ENCODE data around the gene DNASE1L3. TPM values are rescaled to one million over a fixed set of nuclear protein-coding genes. Genes with fewer than 3 reads are reported as not detected.
A peak's percentile ranks its signal among the peaks of the same experiment; 100 is the strongest.

The DNASE1L3 gene
- total and polyA plus RNA-seq, 2 of the 13 experiments (the other 11 are each of a cell fraction or from before 2014, with no cell fraction given) = 0.86 to 1.7 TPM

DNA sequence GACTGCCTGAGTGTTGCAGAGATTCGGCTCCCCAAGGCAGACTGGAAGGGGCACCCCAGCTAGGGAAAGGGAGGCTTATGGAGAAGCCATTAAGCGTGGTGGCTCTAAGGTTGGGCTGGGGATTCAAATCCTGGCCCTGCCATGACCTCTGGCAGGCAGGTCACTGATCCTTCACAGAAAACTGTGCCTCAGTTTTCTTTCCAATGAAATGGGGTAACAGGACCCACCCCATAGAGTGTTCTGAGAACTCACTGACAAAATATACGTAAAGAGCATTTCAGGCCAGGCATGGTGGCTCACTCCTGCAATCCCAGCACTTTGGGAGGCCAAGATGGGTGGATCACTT, 34.6 kb downstream of the DNASE1L3 start (continued):
- TF ChIP-seq, protein P1, sequence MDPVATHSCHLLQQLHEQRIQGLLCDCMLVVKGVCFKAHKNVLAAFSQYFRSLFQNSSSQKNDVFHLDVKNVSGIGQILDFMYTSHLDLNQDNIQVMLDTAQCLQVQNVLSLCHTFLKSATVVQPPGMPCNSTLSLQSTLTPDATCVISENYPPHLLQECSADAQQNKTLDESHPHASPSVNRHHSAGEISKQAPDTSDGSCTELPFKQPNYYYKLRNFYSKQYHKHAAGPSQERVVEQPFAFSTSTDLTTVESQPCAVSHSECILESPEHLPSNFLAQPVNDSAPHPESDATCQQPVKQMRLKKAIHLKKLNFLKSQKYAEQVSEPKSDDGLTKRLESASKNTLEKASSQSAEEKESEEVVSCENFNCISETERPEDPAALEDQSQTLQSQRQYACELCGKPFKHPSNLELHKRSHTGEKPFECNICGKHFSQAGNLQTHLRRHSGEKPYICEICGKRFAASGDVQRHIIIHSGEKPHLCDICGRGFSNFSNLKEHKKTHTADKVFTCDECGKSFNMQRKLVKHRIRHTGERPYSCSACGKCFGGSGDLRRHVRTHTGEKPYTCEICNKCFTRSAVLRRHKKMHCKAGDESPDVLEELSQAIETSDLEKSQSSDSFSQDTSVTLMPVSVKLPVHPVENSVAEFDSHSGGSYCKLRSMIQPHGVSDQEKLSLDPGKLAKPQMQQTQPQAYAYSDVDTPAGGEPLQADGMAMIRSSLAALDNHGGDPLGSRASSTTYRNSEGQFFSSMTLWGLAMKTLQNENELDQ (CRISPR knock-in tag; IDR thresholded peaks at IDR 0.05; ENCODE audit: borderline replicate concordance) = no peak
- TF ChIP-seq, protein P2, sequence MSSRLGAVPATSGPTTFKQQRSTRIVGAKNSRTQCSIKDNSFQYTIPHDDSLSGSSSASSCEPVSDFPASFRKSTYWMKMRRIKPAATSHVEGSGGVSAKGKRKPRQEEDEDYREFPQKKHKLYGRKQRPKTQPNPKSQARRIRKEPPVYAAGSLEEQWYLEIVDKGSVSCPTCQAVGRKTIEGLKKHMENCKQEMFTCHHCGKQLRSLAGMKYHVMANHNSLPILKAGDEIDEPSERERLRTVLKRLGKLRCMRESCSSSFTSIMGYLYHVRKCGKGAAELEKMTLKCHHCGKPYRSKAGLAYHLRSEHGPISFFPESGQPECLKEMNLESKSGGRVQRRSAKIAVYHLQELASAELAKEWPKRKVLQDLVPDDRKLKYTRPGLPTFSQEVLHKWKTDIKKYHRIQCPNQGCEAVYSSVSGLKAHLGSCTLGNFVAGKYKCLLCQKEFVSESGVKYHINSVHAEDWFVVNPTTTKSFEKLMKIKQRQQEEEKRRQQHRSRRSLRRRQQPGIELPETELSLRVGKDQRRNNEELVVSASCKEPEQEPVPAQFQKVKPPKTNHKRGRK (CRISPR knock-in tag; IDR thresholded peaks at IDR 0.05) = no peak
- TF ChIP-seq ZIK1 (CRISPR knock-in tag; IDR thresholded peaks at IDR 0.05; ENCODE audit: borderline replicate concordance, low read depth) (no peak), ESRRA (CRISPR knock-in tag; IDR thresholded peaks at IDR 0.05; ENCODE audit: low read depth) (no peak), JUND (CRISPR knock-in tag; IDR thresholded peaks at IDR 0.05) (no peak), ZNF446 (CRISPR knock-in tag; IDR thresholded peaks at IDR 0.05) (no peak), MEIS1 (CRISPR knock-in tag; IDR thresholded peaks at IDR 0.05; ENCODE audit: borderline replicate concordance) (no peak), ZNF264 (CRISPR knock-in tag; IDR thresholded peaks at IDR 0.05) (no peak), KDM1A (CRISPR knock-in tag; IDR thresholded peaks at IDR 0.05) (peak; percentile 53; the same call in 1 of the 2 replicates), ZSCAN12 (CRISPR knock-in tag; IDR thresholded peaks at IDR 0.05) (no peak), MIER3 (CRISPR knock-in tag; IDR thresholded peaks at IDR 0.05; ENCODE audit: borderline replicate concordance) (no peak), TMF1 (CRISPR knock-in tag; IDR thresholded peaks at IDR 0.05; ENCODE audit: low read depth) (no peak), RCOR2 (CRISPR knock-in tag; IDR thresholded peaks at IDR 0.05) (0 out of 2 replicates have a peak, but pooled peaks have one; percentile 68), FOXJ3 (CRISPR knock-in tag; IDR thresholded peaks at IDR 0.05; ENCODE audit: borderline replicate concordance) (no peak), NFKB2 (CRISPR knock-in tag; IDR thresholded peaks at IDR 0.05; ENCODE audit: borderline replicate concordance) (no peak), ZBTB21 (CRISPR knock-in tag; IDR thresholded peaks at IDR 0.05) (no peak), ZNF354B (CRISPR knock-in tag; IDR thresholded peaks at IDR 0.05) (no peak)
- TF ChIP-seq, protein P3, sequence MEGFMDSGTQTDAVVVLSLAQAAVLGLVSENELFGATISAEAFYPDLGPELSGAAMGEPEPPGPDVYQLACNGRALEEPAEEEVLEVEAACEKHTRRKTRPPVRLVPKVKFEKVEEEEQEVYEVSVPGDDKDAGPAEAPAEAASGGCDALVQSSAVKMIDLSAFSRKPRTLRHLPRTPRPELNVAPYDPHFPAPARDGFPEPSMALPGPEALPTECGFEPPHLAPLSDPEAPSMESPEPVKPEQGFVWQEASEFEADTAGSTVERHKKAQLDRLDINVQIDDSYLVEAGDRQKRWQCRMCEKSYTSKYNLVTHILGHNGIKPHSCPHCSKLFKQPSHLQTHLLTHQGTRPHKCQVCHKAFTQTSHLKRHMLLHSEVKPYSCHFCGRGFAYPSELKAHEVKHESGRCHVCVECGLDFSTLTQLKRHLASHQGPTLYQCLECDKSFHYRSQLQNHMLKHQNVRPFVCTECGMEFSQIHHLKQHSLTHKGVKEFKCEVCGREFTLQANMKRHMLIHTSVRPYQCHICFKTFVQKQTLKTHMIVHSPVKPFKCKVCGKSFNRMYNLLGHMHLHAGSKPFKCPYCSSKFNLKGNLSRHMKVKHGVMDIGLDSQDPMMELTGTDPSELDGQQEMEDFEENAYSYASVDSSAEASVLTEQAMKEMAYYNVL (CRISPR knock-in tag; IDR thresholded peaks at IDR 0.05; ENCODE audit: borderline replicate concordance) = no peak
- TF ChIP-seq, protein P4, sequence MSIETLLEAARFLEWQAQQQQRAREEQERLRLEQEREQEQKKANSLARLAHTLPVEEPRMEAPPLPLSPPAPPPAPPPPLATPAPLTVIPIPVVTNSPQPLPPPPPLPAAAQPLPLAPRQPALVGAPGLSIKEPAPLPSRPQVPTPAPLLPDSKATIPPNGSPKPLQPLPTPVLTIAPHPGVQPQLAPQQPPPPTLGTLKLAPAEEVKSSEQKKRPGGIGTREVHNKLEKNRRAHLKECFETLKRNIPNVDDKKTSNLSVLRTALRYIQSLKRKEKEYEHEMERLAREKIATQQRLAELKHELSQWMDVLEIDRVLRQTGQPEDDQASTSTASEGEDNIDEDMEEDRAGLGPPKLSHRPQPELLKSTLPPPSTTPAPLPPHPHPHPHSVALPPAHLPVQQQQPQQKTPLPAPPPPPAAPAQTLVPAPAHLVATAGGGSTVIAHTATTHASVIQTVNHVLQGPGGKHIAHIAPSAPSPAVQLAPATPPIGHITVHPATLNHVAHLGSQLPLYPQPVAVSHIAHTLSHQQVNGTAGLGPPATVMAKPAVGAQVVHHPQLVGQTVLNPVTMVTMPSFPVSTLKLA (IDR thresholded peaks at IDR 0.05) = no peak
- TF ChIP-seq, protein P5, sequence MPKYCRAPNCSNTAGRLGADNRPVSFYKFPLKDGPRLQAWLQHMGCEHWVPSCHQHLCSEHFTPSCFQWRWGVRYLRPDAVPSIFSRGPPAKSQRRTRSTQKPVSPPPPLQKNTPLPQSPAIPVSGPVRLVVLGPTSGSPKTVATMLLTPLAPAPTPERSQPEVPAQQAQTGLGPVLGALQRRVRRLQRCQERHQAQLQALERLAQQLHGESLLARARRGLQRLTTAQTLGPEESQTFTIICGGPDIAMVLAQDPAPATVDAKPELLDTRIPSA (CRISPR knock-in tag; IDR thresholded peaks at IDR 0.05; ENCODE audit: borderline replicate concordance) = no peak
- TF ChIP-seq, protein P6, sequence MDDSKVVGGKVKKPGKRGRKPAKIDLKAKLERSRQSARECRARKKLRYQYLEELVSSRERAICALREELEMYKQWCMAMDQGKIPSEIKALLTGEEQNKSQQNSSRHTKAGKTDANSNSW (CRISPR knock-in tag; IDR thresholded peaks at IDR 0.05; ENCODE audit: borderline replicate concordance) = no peak
